HCT116 (cell line): ENCODE results near the gene UBALD2. TPM values are rescaled to one million over a fixed set of nuclear protein-coding genes. Genes with fewer than 3 reads are reported as not detected.

Experiments
- ATAC-seq: fragments of 200-7000 bp; cut with Tn5 transposase; 2 replicates; pipeline ENCODE4 v1.9.1; 2020; ENCODE audit warnings: mild to moderate bottlenecking, moderate library complexity
- BruUV-seq: library from RNA; stranded (reverse); fragments of 400-500 nt; replicated peaks from 2 replicates; lab custom pipeline; 2021; lab: Mats Ljungman, UMichigan
- CTCF ChIA-PET: fragments of 300-600 bp; sonication (Branson Sonifier 250); formaldehyde crosslinking; loops from one replicate; lab custom pipeline; 2021; ENCODE audit warnings: antibody characterized with exemption; lab: Charles Lee
- POLR2A ChIA-PET: fragments of 300-600, 350-600 bp; sonication (Branson Sonifier 250); formaldehyde crosslinking; loops from one replicate; lab custom pipeline; 2021; ENCODE audit warnings: antibody characterized with exemption; lab: Charles Lee
- RAD21 ChIA-PET, 2 experiments: fragments of 300-600 bp; sonication (Branson Sonifier 250); formaldehyde crosslinking; loops; one replicate each; lab custom pipeline; 2023; ENCODE audit warnings: low total read pairs in 2 of 2; ENCODE audit not compliant: uncharacterized antibody in 2 of 2, unreplicated experiment in 2 of 2, low non-redundant PET in 1 of 2; lab: Charles Lee
- DNase-seq: peaks from one replicate; pipeline ENCODE4 v3.0.0-alpha.2; 2010; ENCODE audit warnings: low read depth, low spot score
- H2AFZ ChIP-seq: fragments of 200-600 bp; shearing (Covaris generic), sonication (generic); 2 replicates; pipeline ENCODE4 v1.6.1; 2017; ENCODE audit warnings: low read depth, mixed run types, mixed read lengths, antibody characterized with exemption, low read length; ENCODE audit not compliant: poor library complexity, severe bottlenecking
- H3K27ac ChIP-seq: 2 replicates; pipeline ENCODE4 v1.5.1; 2012; ENCODE audit warnings: low read depth, low read length
- H3K27me3 ChIP-seq: fragments of 200-600 bp; sonication (generic); 2 replicates; pipeline ENCODE4 v1.6.1; 2016; ENCODE audit warnings: mixed run types, low read length, mixed read lengths; ENCODE audit not compliant: insufficient read depth
- H3K36me3 ChIP-seq, 2 experiments: fragments of 200-500 bp in 1 of 2; fragments of 200-600 bp in 1 of 2; sonication (Bioruptor generic) in 1 of 2; sonication (generic) in 1 of 2; 2 replicates each; pipeline versions ENCODE4 v1.5.1 to v1.6.1; 2014 to 2016; ENCODE audit warnings: low read length in 2 of 2, inconsistent platforms in 1 of 2, mixed read lengths in 1 of 2, mixed run types in 1 of 2; ENCODE audit not compliant: insufficient read depth in 2 of 2, control insufficient read depth in 1 of 2
- H3K4me1 ChIP-seq, 2 experiments: fragments of 200-600 bp in 1 of 2; sonication (generic) in 1 of 2; 2 replicates each; pipeline versions ENCODE4 v1.5.1 to v1.6.1; 2012 to 2017; ENCODE audit warnings: low read length in 2 of 2, inconsistent platforms in 1 of 2, mild to moderate bottlenecking in 1 of 2, mixed read lengths in 1 of 2, mixed run types in 1 of 2, moderate library complexity in 1 of 2; ENCODE audit not compliant: insufficient read depth in 2 of 2, control insufficient read depth in 1 of 2
- H3K4me2 ChIP-seq: fragments of 200-600 bp; sonication (generic); 2 replicates; pipeline ENCODE4 v1.6.1; 2017; ENCODE audit warnings: mixed run types, low read length, mixed read lengths
- H3K4me3 ChIP-seq, 2 experiments: fragments of 200-600 bp in 1 of 2; sonication (generic) in 1 of 2; replicated peaks in 1 of 2; 2 replicates each; pipeline ENCODE4 v1.5.1; 2011 to 2016; ENCODE audit warnings: low read length in 2 of 2, control low read depth in 1 of 2, low read depth in 1 of 2, mild to moderate bottlenecking in 1 of 2, mixed read lengths in 1 of 2, mixed run types in 1 of 2
- H3K79me2 ChIP-seq: fragments of 200-600 bp; sonication (generic); 2 replicates; pipeline ENCODE4 v1.6.1; 2017; ENCODE audit warnings: mild to moderate bottlenecking, mixed run types, low read length, moderate library complexity, mixed read lengths; ENCODE audit not compliant: insufficient read depth
- H3K9ac ChIP-seq: fragments of 200-600 bp; sonication (generic); 2 replicates; pipeline ENCODE4 v1.6.1; 2016; ENCODE audit warnings: low read length, mixed read lengths
- H3K9me2 ChIP-seq: fragments of 200-600 bp; sonication (generic), shearing (Covaris generic); 2 replicates; pipeline ENCODE4 v1.6.1; 2017; ENCODE audit warnings: mixed run types, mild to moderate bottlenecking, moderate library complexity; ENCODE audit not compliant: insufficient read depth
- H3K9me3 ChIP-seq, 2 experiments: fragments of 200-500 bp in 1 of 2; fragments of 200-600 bp in 1 of 2; sonication (Bioruptor generic) in 1 of 2; sonication (generic) in 1 of 2; 2 replicates each; pipeline ENCODE4 v1.6.1; 2014 to 2017; ENCODE audit warnings: low read length in 2 of 2, mixed read lengths in 2 of 2, inconsistent platforms in 1 of 2, low read depth in 1 of 2, mild to moderate bottlenecking in 1 of 2, mixed run types in 1 of 2, moderate library complexity in 1 of 2; ENCODE audit not compliant: control insufficient read depth in 1 of 2, insufficient read depth in 1 of 2
- H4K20me1 ChIP-seq: fragments of 200-600 bp; sonication (generic), shearing (Covaris generic); 2 replicates; pipeline ENCODE4 v1.6.1; 2017; ENCODE audit warnings: mixed run types, mild to moderate bottlenecking, moderate library complexity; ENCODE audit not compliant: insufficient read depth
- CTCF ChIP-seq, 3 experiments: fragments of 200-600 bp in 1 of 3; sonication (generic) in 1 of 3; IDR thresholded peaks in 2 of 3; conservative IDR thresholded peaks in 1 of 3; 2 replicates each; pipeline ENCODE4 v1.5.1; 2012 to 2017; ENCODE audit warnings: low read depth in 2 of 3, low read length in 2 of 3, antibody characterized with exemption in 1 of 3, borderline replicate concordance in 1 of 3, control low read depth in 1 of 3, mild to moderate bottlenecking in 1 of 3, mixed read lengths in 1 of 3, mixed run types in 1 of 3, moderate library complexity in 1 of 3; ENCODE audit not compliant: insufficient read depth in 1 of 3
- ELF1 ChIP-seq: IDR thresholded peaks from 2 replicates; pipeline ENCODE4 v1.6.1; 2012; ENCODE audit warnings: low read depth, borderline replicate concordance
- EZH2 ChIP-seq: fragments of 200-600 bp; sonication (generic); IDR thresholded peaks from 2 replicates; pipeline ENCODE4 v1.6.1; 2017; ENCODE audit warnings: antibody characterized with exemption, mixed run types
- FOSL1 ChIP-seq: IDR thresholded peaks from 2 replicates; pipeline ENCODE4 v1.6.1; 2012; ENCODE audit warnings: low read depth
- JUND ChIP-seq: IDR thresholded peaks from 2 replicates; pipeline ENCODE4 v1.6.1; 2012
- POLR2A ChIP-seq: IDR thresholded peaks from 2 replicates; pipeline ENCODE4 v1.7.0; 2011; ENCODE audit warnings: borderline replicate concordance; ENCODE audit not compliant: insufficient read depth, insufficient read length; ENCODE audit errors: extremely low read depth
- POLR2AphosphoS5 ChIP-seq: IDR thresholded peaks from 2 replicates; pipeline ENCODE4 v1.6.1; 2011; ENCODE audit warnings: mild to moderate bottlenecking, low read depth, low read length, moderate library complexity
- SIN3A ChIP-seq: IDR thresholded peaks from 2 replicates; pipeline ENCODE4 v1.6.1; 2012; ENCODE audit warnings: low read depth
- intact Hi-C: fragments of 100-400 bp; cut with micrococcal nuclease; formaldehyde crosslinking; loops from 2 replicates; pipeline ENCODE4 v1.10.0; 2022
- total RNA-seq: library from RNA; stranded (reverse); gene quantifications from one replicate; pipeline ENCODE4 v1.2.1, GENCODE V29; 2021; ENCODE audit not compliant: unreplicated experiment

UBALD2 gene
- total RNA-seq, 1 experiment from 2014 or later: 94.3 TPM

- no peak overlapping the region for H3K4me2 ChIP-seq
- no peaks in the 10 kb centered on the region for H3K36me3 ChIP-seq
- no peaks in the 10 kb centered on the region for H3K79me2 ChIP-seq
- no peaks in the 10 kb centered on the region for H4K20me1 ChIP-seq
- intact Hi-C loops: loop anchor here (2.0 to 5.0 kb wide), 2 partner anchors 250 to 263 kb away; partner anchors contain the start of gene EVPL
- no peak overlapping the region for H3K9ac ChIP-seq
- ChIA-PET POLR2A (no interaction called here), CTCF (interaction anchor here (2.4 to 5.1 kb wide), 3 partner anchors 14 to 263 kb away, joined by 22 to 132 read pairs (median 34); partner anchors contain the start of gene UBALD2), RAD21 (no interaction called here)
- ATAC-seq (no peak), DNase-seq (no peak)
- BruUV-seq: no TSS peak
- TF ChIP-seq CTCF (IDR thresholded peaks at IDR 0.05 in 2 of 3, conservative IDR thresholded peaks at IDR 0.05 in 1 of 3; ENCODE audit: borderline replicate concordance in 1 of 3, insufficient read depth in 1 of 3, low read depth in 2 of 3, low read length in 2 of 3) (no peak), SIN3A (no peak), EZH2 (no peak), JUND (no peak), FOSL1 (no peak), ELF1 (no peak), POLR2AphosphoS5 (no peak), POLR2A (no peak)
- no peaks in the 10 kb centered on the region for H3K9me3 ChIP-seq
- peaks cover 0 to 15% of the 10 kb centered on the region in 2 experiments; a peak in 2 of 4 replicates for H3K4me1 ChIP-seq
- H3K27ac ChIP-seq: peak overlapping the region; percentile 5; the same call in 1 of the 2 replicates
- H3K4me3 ChIP-seq: no peak overlapping the region
- no peaks in the 10 kb centered on the region for H3K27me3 ChIP-seq
- no peaks in the 10 kb centered on the region for H3K9me2 ChIP-seq
- H2AFZ ChIP-seq: no peak overlapping the region
Measured at GRCh38 chr17:76277300-76278267, 12.4 kb downstream of the UBALD2 start.
